ENCODE measurements around the gene HIPK3.

The HIPK3 gene

GRCh38 chr11:33323421-33323820 lies 66.2 kb downstream of the HIPK3 start:
- no peak for TF ChIP-seq TAF1 (IDR thresholded peaks at IDR 0.05; ENCODE audit: borderline replicate concordance, insufficient read depth, low read length)
- no peak for TF ChIP-seq SIN3A (IDR thresholded peaks at IDR 0.05; ENCODE audit: borderline replicate concordance, insufficient read depth, low read length)
- TF ChIP-seq FOXP2 (optimal IDR thresholded peaks at IDR 0.05; ENCODE audit: borderline replicate concordance, extremely low read depth, extremely low read length, insufficient read depth), result no peak

GRCh38 chr11:33324302-33324985 lies 67.3 kb downstream of the HIPK3 start:
- TF ChIP-seq, protein P1, sequence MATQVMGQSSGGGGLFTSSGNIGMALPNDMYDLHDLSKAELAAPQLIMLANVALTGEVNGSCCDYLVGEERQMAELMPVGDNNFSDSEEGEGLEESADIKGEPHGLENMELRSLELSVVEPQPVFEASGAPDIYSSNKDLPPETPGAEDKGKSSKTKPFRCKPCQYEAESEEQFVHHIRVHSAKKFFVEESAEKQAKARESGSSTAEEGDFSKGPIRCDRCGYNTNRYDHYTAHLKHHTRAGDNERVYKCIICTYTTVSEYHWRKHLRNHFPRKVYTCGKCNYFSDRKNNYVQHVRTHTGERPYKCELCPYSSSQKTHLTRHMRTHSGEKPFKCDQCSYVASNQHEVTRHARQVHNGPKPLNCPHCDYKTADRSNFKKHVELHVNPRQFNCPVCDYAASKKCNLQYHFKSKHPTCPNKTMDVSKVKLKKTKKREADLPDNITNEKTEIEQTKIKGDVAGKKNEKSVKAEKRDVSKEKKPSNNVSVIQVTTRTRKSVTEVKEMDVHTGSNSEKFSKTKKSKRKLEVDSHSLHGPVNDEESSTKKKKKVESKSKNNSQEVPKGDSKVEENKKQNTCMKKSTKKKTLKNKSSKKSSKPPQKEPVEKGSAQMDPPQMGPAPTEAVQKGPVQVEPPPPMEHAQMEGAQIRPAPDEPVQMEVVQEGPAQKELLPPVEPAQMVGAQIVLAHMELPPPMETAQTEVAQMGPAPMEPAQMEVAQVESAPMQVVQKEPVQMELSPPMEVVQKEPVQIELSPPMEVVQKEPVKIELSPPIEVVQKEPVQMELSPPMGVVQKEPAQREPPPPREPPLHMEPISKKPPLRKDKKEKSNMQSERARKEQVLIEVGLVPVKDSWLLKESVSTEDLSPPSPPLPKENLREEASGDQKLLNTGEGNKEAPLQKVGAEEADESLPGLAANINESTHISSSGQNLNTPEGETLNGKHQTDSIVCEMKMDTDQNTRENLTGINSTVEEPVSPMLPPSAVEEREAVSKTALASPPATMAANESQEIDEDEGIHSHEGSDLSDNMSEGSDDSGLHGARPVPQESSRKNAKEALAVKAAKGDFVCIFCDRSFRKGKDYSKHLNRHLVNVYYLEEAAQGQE (IDR thresholded peaks at IDR 0.05; ENCODE audit: insufficient read depth in 1 of 2, low read depth in 2 of 2, low read length in 2 of 2), result no peak
- TF ChIP-seq TAF1 (IDR thresholded peaks at IDR 0.05; ENCODE audit: borderline replicate concordance, insufficient read depth, low read length), result no peak
- no peak for TF ChIP-seq SIN3A (IDR thresholded peaks at IDR 0.05; ENCODE audit: borderline replicate concordance, insufficient read depth, low read length)

- TF ChIP-seq TAF1 (IDR thresholded peaks at IDR 0.05; ENCODE audit: borderline replicate concordance, insufficient read depth, low read length) (no peak), POLR2AphosphoS5 (IDR thresholded peaks at IDR 0.05; ENCODE audit: low read depth, low read length) (no peak), FOXP2 (optimal IDR thresholded peaks at IDR 0.05; ENCODE audit: borderline replicate concordance, extremely low read depth, extremely low read length, insufficient read depth) (no peak), SIN3A (IDR thresholded peaks at IDR 0.05; ENCODE audit: borderline replicate concordance, insufficient read depth, low read length) (no peak)
- TF ChIP-seq, protein P1 (IDR thresholded peaks at IDR 0.05; ENCODE audit: insufficient read depth in 1 of 2, low read depth in 2 of 2, low read length in 2 of 2), result no peak
Observed at GRCh38 chr11:33325451-33325850, 68.3 kb downstream of the HIPK3 start.

- TF ChIP-seq, protein P1 (IDR thresholded peaks at IDR 0.05; ENCODE audit: insufficient read depth in 1 of 2, low read depth in 2 of 2, low read length in 2 of 2), result no peak
- TF ChIP-seq TAF1 (IDR thresholded peaks at IDR 0.05; ENCODE audit: borderline replicate concordance, insufficient read depth, low read length) (no peak), SIN3A (IDR thresholded peaks at IDR 0.05; ENCODE audit: borderline replicate concordance, insufficient read depth, low read length) (no peak), POLR2AphosphoS5 (IDR thresholded peaks at IDR 0.05; ENCODE audit: low read depth, low read length) (no peak), FOXP2 (optimal IDR thresholded peaks at IDR 0.05; ENCODE audit: borderline replicate concordance, extremely low read depth, extremely low read length, insufficient read depth) (no peak)
Observed at GRCh38 chr11:33329705-33330329, 72.6 kb downstream of the HIPK3 start.

DNA sequence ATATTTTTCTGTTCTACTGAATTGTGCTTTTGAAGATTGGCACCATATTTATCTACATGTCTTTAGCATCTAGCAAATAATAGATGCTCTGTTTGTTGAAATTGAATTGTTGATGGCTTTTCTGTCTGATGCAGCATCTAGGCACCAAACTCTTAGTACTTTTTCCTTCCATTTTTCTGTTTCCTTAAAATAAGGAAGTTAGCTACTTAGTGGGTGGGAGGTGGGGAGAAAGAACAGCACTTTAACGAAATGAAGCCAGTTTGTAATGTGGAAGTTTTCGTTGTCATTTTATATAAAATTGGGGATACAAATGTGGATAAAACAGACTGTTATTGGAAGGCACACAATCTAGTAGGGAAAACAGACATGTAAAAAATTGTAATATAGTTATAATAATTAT lies 76.6 kb downstream of the HIPK3 start:
- TF ChIP-seq FOXP2 (optimal IDR thresholded peaks at IDR 0.05; ENCODE audit: borderline replicate concordance, extremely low read depth, extremely low read length, insufficient read depth) (no peak), POLR2AphosphoS5 (IDR thresholded peaks at IDR 0.05; ENCODE audit: low read depth, low read length) (no peak), SIN3A (IDR thresholded peaks at IDR 0.05; ENCODE audit: borderline replicate concordance, insufficient read depth, low read length) (no peak), TAF1 (IDR thresholded peaks at IDR 0.05; ENCODE audit: borderline replicate concordance, insufficient read depth, low read length) (no peak)
- TF ChIP-seq, protein P1 (IDR thresholded peaks at IDR 0.05; ENCODE audit: insufficient read depth in 1 of 2, low read depth in 2 of 2, low read length in 2 of 2), result no peak
